Common myeloid progenitor, CD34-positive (primary cell): ENCODE results near the gene HELZ2.

Experiments used
- CTCF ChIA-PET: fragments of 350-600 bp; sonication (Branson Sonifier 250); formaldehyde crosslinking; loops from one replicate; lab custom pipeline; 2021; ENCODE audit warnings: antibody characterized with exemption; lab: Charles Lee
- POLR2A ChIA-PET: fragments of 350-600 bp; sonication (Branson Sonifier 250); formaldehyde crosslinking; loops from one replicate; lab custom pipeline; 2021; ENCODE audit warnings: antibody characterized with exemption; lab: Charles Lee
- DNase-seq, 3 donors: peaks; one replicate each; pipeline versions ENCODE4 v3.0.0 to v3.0.0-alpha.2; 2013
- H3K27ac ChIP-seq, 2 experiments: 1 replicate in 1 of 2; 2 replicates in 1 of 2; pipeline ENCODE4 v1.7.0; 2013; ENCODE audit warnings: inconsistent platforms in 2 of 2, low read length in 2 of 2, mild to moderate bottlenecking in 2 of 2, low read depth in 1 of 2, moderate library complexity in 1 of 2; ENCODE audit not compliant: severe bottlenecking in 2 of 2, insufficient read depth in 1 of 2, poor library complexity in 1 of 2
- H3K27me3 ChIP-seq, 5 experiments: replicated peaks in 2 of 5; 1 replicate in 3 of 5; 2 replicates in 2 of 5; pipeline versions ENCODE4 v1.6.1 to v1.7.0; 2013; ENCODE audit warnings: low read length in 4 of 5, mild to moderate bottlenecking in 2 of 5, moderate library complexity in 2 of 5, inconsistent platforms in 1 of 5; ENCODE audit not compliant: insufficient read depth in 5 of 5, control insufficient read depth in 4 of 5
- H3K36me3 ChIP-seq, 4 experiments: 1 replicate in 2 of 4; 2 replicates in 2 of 4; pipeline versions ENCODE4 v1.6.1 to v1.7.0; 2013; ENCODE audit warnings: low read length in 3 of 4, control low read depth in 1 of 4, mild to moderate bottlenecking in 1 of 4; ENCODE audit not compliant: control insufficient read depth in 4 of 4, insufficient read depth in 4 of 4
- H3K4me1 ChIP-seq, 4 experiments: 1 replicate in 3 of 4; 2 replicates in 1 of 4; pipeline versions ENCODE4 v1.6.1 to v1.7.1; 2013; ENCODE audit warnings: low read length in 3 of 4, mild to moderate bottlenecking in 3 of 4, control low read depth in 1 of 4, inconsistent platforms in 1 of 4, moderate library complexity in 1 of 4; ENCODE audit not compliant: control insufficient read depth in 4 of 4, insufficient read depth in 4 of 4; ENCODE audit errors: control extremely low read depth in 1 of 4
- H3K4me3 ChIP-seq, 7 experiments: 1 replicate in 4 of 7; 2 replicates in 3 of 7; pipeline versions ENCODE4 v1.5.1 to v1.7.0; 2013; ENCODE audit warnings: mild to moderate bottlenecking in 7 of 7, low read length in 6 of 7, moderate library complexity in 6 of 7, inconsistent platforms in 2 of 7, low read depth in 2 of 7, control low read depth in 1 of 7; ENCODE audit not compliant: insufficient read depth in 4 of 7, control insufficient read depth in 1 of 7; ENCODE audit errors: extremely low read depth in 1 of 7
- H3K9me3 ChIP-seq, 5 experiments: 1 replicate in 4 of 5; 2 replicates in 1 of 5; pipeline versions ENCODE4 v1.6.1 to v1.7.1; 2013; ENCODE audit warnings: low read length in 4 of 5, mild to moderate bottlenecking in 2 of 5, inconsistent platforms in 1 of 5, low read depth in 1 of 5, moderate library complexity in 1 of 5; ENCODE audit not compliant: control insufficient read depth in 4 of 5, insufficient read depth in 2 of 5; ENCODE audit errors: control extremely low read depth in 1 of 5
- WGBS: methylation state at CpG from one replicate; pipeline ENCODE4 v1.1.5; 2013; ENCODE audit not compliant: insufficient coverage; 5-methylcytosine and 5-hydroxymethylcytosine counted together

The HELZ2 gene

GRCh38 chr20:63542031-63542559, 31.9 kb downstream of the HELZ2 start:
- Histone ChIP-seq H3K36me3 (no peaks in the 10 kb centered on the region), H3K9me3 (no peaks in the 10 kb centered on the region), H3K4me1 (peaks cover 0 to 21% (median 15%) of the 10 kb centered on the region in 4 experiments), H3K27ac (no peak overlapping the region), H3K27me3 (peaks cover 0 to 11% (median 2%) of the 10 kb centered on the region in 5 experiments), H3K4me3 (no peak overlapping the region)
- no peak for DNase-seq
- CTCF ChIA-PET = interaction anchor here (1.2 to 1.8 kb wide), 2 partner anchors 21 to 24 kb away, joined by 4 read pairs; partner anchors contain the start of gene PPDPF
- WGBS = 95% methylated on average over 36 of the region's 36 CpGs
- POLR2A ChIA-PET = no interaction called here

DNA sequence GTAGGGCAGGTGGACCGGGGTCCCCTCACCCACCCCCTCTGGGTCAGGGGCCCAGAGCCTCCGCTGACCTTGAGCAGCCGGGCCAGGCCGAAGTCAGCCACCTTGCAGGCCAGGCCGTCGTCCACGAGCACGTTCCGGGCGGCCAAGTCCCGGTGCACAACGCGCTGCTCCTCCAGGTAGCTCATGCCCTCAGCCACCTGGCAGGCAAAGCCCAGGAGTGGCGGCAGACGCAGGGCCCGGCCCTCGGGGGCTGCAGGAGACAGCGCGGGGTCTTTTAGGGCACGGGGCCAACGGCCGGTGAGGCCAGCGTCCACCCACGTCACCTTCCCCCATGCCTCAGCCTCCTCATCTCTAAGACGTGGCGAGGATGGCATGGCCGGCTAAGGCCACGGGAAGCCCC, 32.7 kb downstream of the HELZ2 start:
- ChIA-PET CTCF (no interaction called here), POLR2A (no interaction called here)
- no peaks in the 10 kb centered on the region for H3K36me3 ChIP-seq
- H3K4me3 ChIP-seq = no peak overlapping the region
- peaks cover 0 to 4% (median 0%) of the 10 kb centered on the region in 5 experiments for H3K27me3 ChIP-seq
- no peaks in the 10 kb centered on the region for H3K9me3 ChIP-seq
- 97% methylated on average over 28 of the region's 28 CpGs for WGBS
- DNase-seq = no peak
- no peak overlapping the region for H3K27ac ChIP-seq
- H3K4me1 ChIP-seq = peaks cover 0 to 26% (median 19%) of the 10 kb centered on the region in 4 experiments

GRCh38 chr20:63540417-63541186, 33.4 kb downstream of the HELZ2 start:
- ChIA-PET CTCF (interaction anchor here (1.9 kb wide), 1 partner anchor 39 kb away, joined by 5 read pairs; no protein-coding TSS in a partner anchor), POLR2A (no interaction called here)
- WGBS = 92% methylated on average over 48 of the region's 49 CpGs
- H3K4me1 ChIP-seq = peaks cover 0 to 26% (median 19%) of the 10 kb centered on the region in 4 experiments
- no peak overlapping the region for H3K4me3 ChIP-seq
- H3K9me3 ChIP-seq = no peaks in the 10 kb centered on the region
- H3K27me3 ChIP-seq = peaks cover 0 to under 1% (median 0%) of the 10 kb centered on the region in 5 experiments
- H3K36me3 ChIP-seq = no peaks in the 10 kb centered on the region
- no peak overlapping the region for H3K27ac ChIP-seq
- no peak for DNase-seq

DNA sequence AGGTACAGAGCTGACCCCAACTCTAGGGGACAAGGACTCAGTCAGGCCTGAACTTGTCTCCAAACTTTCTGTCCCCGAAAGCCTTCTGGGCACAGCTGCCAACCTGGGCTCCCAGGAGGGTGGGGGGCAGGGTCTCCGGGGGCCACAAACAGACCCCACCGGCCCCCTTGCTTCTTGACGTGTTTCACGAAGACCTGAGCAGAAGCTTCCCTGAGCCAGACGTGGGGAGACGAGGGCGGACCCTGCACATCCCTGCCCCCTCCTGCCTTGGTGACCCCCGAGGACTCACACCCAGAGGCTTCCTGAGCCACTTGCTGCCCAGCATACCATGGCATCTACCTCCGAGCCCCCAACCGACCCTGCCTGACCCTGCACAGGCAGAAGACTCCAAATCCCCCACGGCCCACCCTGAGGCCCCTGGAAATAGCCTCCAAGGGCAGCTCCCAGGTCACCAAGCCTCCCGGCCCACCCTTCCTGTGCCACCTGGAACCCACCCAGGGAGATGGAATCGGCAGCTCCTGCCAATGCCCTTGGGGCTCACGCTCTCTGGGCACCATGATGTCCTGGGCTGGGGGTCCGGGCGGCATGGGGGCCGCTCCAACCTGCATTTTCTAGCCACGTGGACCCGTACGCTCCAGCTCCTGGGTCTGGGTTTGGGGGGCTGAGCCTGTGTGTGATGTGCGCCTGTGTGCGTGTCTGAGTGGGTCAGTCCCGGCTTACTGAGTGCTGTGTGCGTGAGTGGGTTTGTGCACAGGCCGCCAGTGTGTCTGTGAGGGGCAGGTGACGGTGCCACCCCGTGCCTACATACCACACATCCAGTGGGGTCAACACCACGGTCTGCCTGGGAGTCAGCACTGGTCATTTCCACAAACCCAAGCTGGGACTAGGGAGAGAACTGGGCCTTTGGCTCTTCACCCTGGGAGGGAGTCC, 34.3 kb downstream of the HELZ2 start:
- WGBS = 95% methylated on average over 25 of the region's 29 CpGs
- ChIA-PET POLR2A (no interaction called here), CTCF (interaction anchor here (1.1 to 4.8 kb wide), 9 partner anchors 7 to 100 kb away, joined by 3 to 31 read pairs (median 5); partner anchors contain the start of genes HELZ2, PPDPF and SRMS)
- Histone ChIP-seq H3K4me3 (no peak overlapping the region), H3K27me3 (no peaks in the 10 kb centered on the region), H3K4me1 (peaks cover 0 to 26% (median 19%) of the 10 kb centered on the region in 4 experiments), H3K36me3 (no peaks in the 10 kb centered on the region), H3K27ac (no peak overlapping the region), H3K9me3 (no peaks in the 10 kb centered on the region)
- no peak for DNase-seq

DNA sequence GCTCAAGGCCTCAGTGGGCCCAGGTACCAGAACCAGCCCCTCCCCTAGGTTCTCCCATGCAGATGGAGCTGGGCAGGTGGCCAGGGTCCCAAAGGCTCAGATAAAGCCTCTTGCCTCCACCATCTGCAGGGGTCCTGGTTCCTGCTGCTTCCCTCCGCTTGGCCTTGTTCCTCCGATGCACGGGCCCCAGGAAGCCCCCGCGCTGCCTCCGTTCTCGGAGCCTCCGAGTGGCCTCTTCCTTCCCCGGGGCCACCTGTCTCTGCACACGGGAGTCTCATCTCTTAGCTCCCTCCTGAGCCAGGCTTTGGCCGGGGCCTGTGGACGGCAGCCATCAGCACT, 35.0 kb downstream of the HELZ2 start:
- H3K27ac ChIP-seq = no peak overlapping the region
- DNase-seq = no peak
- H3K4me3 ChIP-seq = no peak overlapping the region
- CTCF ChIA-PET = interaction anchor here (1.0 to 4.8 kb wide), 12 partner anchors 8 to 252 kb away, joined by 3 to 31 read pairs (median 5); partner anchors contain the start of genes HELZ2, PPDPF and SRMS
- H3K36me3 ChIP-seq = no peaks in the 10 kb centered on the region
- POLR2A ChIA-PET = no interaction called here
- peaks cover 0 to 26% (median 19%) of the 10 kb centered on the region in 4 experiments for H3K4me1 ChIP-seq
- no peaks in the 10 kb centered on the region for H3K27me3 ChIP-seq
- no peaks in the 10 kb centered on the region for H3K9me3 ChIP-seq
- WGBS = 50% methylated on average over 10 of the region's 12 CpGs

GRCh38 chr20:63538204-63539091, 35.6 kb downstream of the HELZ2 start:
- DNase-seq = peak in 2 of 3 donors; percentile 65 to 72
- H3K36me3 ChIP-seq = no peaks in the 10 kb centered on the region
- ChIA-PET POLR2A (interaction anchor here (0.5 to 1.3 kb wide), 5 partner anchors 9 to 393 kb away, joined by 3 to 5 read pairs (median 3); no protein-coding TSS in a partner anchor), CTCF (interaction anchor here (0.8 to 4.8 kb wide), 26 partner anchors 7 to 325 kb away, joined by 3 to 31 read pairs (median 4); partner anchors contain the start of genes HELZ2, PPDPF and SRMS)
- WGBS = 75% methylated on average over 12 of the region's 27 CpGs
- no peaks in the 10 kb centered on the region for H3K27me3 ChIP-seq
- H3K4me1 ChIP-seq = peaks cover 0 to 26% (median 19%) of the 10 kb centered on the region in 4 experiments
- H3K27ac ChIP-seq = no peak overlapping the region
- H3K9me3 ChIP-seq = no peaks in the 10 kb centered on the region
- peak overlapping the region in 2 of 7 experiments; percentile 61 to 75 for H3K4me3 ChIP-seq
